Lower lobe of right lung (tissue), 2 donors: ENCODE results near the gene CKLF. TPM values are rescaled to one million over a fixed set of nuclear protein-coding genes. Genes with fewer than 3 reads are reported as not detected.
"Not testable (repeated sequence)": the region's sequence is repeated elsewhere in the genome, so short reads cannot be mapped to it uniquely, and the experiment has no call there.

Experiments used
- ATAC-seq, 2 donors: fragments of 200-7000 bp; cut with Tn5 transposase; one replicate each; pipeline ENCODE4 v1.9.1; 2020 to 2022; ENCODE audit warnings: mild to moderate bottlenecking in 2 of 2, moderate library complexity in 2 of 2
- DNase-seq: peaks from one replicate; pipeline ENCODE4 v3.0.0-alpha.2; 2020
- H3K27ac ChIP-seq: fragments of 200-600 bp; one replicate; pipeline ENCODE4 v1.8.0; 2022
- H3K27me3 ChIP-seq: fragments of 200-600 bp; one replicate; pipeline ENCODE4 v1.8.0; 2022; ENCODE audit warnings: low read depth
- H3K36me3 ChIP-seq: fragments of 200-600 bp; one replicate; pipeline ENCODE4 v1.8.0; 2022; ENCODE audit warnings: mild to moderate bottlenecking
- H3K4me1 ChIP-seq: fragments of 200-600 bp; one replicate; pipeline ENCODE4 v1.8.0; 2022
- H3K4me3 ChIP-seq: fragments of 200-600 bp; one replicate; pipeline ENCODE4 v1.8.0; 2022; ENCODE audit warnings: mild to moderate bottlenecking
- H3K9me3 ChIP-seq: fragments of 200-600 bp; one replicate; pipeline ENCODE4 v1.8.0; 2022
- CTCF ChIP-seq: fragments of 200-600 bp; IDR thresholded peaks from one replicate; pipeline ENCODE4 v1.8.0; 2022; ENCODE audit warnings: antibody characterized with exemption, mild to moderate bottlenecking
- intact Hi-C: fragments of 100-400 bp; cut with DNase I; formaldehyde crosslinking; loops from one replicate; pipeline ENCODE4 v1.11.0; 2022
- total RNA-seq: library from RNA; stranded (reverse); fragmentation: NEBNext Ultra II Directional; extraction: Animal tissue kit (Norgen Biotek cat#: 25700); gene quantifications from one replicate; pipeline ENCODE4 v1.2.1, GENCODE V29; 2021
- donor health status: DM: no; HTN: yes; CAD: no; lungs with severe emphysema.

The CKLF gene
- total RNA-seq, 1 donor from 2014 or later: 64.9 TPM

- ATAC-seq (no peak), DNase-seq (no peak)
- TF ChIP-seq CTCF: no peak
- no peak overlapping the region for H3K4me3 ChIP-seq
- no peaks in the 10 kb centered on the region for H3K27me3 ChIP-seq
- peaks cover 74% of the 10 kb centered on the region for H3K36me3 ChIP-seq
- no peaks in the 10 kb centered on the region for H3K9me3 ChIP-seq
- intact Hi-C loops: no loop called here
- H3K4me1 ChIP-seq: peaks cover 10% of the 10 kb centered on the region
- no peak overlapping the region for H3K27ac ChIP-seq
Observed at GRCh38 chr16:66561381-66562080, 9.2 kb downstream of the CKLF start.

GRCh38 chr16:66562409-66562808, 10.0 kb downstream of the CKLF start:
- H3K4me1 ChIP-seq: peaks cover 6% of the 10 kb centered on the region
- intact Hi-C loops: no loop called here
- peaks cover 75% of the 10 kb centered on the region for H3K36me3 ChIP-seq
- no peak overlapping the region for H3K27ac ChIP-seq
- no peaks in the 10 kb centered on the region for H3K9me3 ChIP-seq
- H3K4me3 ChIP-seq: no peak overlapping the region
- no peaks in the 10 kb centered on the region for H3K27me3 ChIP-seq
- no peak for ATAC-seq
- no peak for DNase-seq
- TF ChIP-seq CTCF: no peak

DNA sequence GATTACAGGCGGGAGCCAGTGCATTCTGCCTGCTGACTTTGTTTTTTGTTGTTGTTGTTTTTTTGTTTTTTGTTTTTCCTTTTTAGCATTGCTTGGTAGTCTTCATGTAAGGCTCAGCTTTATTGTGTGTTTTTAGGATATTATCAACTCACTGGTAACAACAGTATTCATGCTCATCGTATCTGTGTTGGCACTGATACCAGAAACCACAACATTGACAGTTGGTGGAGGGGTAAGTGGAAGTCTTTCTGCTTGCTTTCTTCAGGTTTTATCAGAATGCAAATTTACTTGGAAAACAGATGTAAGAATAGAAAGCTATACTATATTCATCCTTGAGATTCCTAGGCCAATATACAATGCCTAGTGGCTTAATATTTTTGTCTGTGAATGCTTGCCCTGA, 10.6 kb downstream of the CKLF start:
- DNase-seq: no peak
- Histone ChIP-seq H3K27me3 (no peaks in the 10 kb centered on the region), H3K9me3 (no peaks in the 10 kb centered on the region), H3K36me3 (peaks cover 69% of the 10 kb centered on the region), H3K27ac (no peak overlapping the region), H3K4me3 (no peak overlapping the region), H3K4me1 (peaks cover 6% of the 10 kb centered on the region)
- no peak for TF ChIP-seq CTCF
- intact Hi-C loops: no loop called here
- ATAC-seq: no peak

- Histone ChIP-seq H3K27me3 (no peaks in the 10 kb centered on the region), H3K9me3 (no peaks in the 10 kb centered on the region), H3K36me3 (peaks cover 61% of the 10 kb centered on the region), H3K4me1 (peaks cover 6% of the 10 kb centered on the region), H3K4me3 (no peak overlapping the region), H3K27ac (no peak overlapping the region)
- TF ChIP-seq CTCF: no peak
- DNase-seq: no peak
- no peak for ATAC-seq
- intact Hi-C loops: no loop called here
Observed at GRCh38 chr16:66563574-66564334, 11.4 kb downstream of the CKLF start.

DNA sequence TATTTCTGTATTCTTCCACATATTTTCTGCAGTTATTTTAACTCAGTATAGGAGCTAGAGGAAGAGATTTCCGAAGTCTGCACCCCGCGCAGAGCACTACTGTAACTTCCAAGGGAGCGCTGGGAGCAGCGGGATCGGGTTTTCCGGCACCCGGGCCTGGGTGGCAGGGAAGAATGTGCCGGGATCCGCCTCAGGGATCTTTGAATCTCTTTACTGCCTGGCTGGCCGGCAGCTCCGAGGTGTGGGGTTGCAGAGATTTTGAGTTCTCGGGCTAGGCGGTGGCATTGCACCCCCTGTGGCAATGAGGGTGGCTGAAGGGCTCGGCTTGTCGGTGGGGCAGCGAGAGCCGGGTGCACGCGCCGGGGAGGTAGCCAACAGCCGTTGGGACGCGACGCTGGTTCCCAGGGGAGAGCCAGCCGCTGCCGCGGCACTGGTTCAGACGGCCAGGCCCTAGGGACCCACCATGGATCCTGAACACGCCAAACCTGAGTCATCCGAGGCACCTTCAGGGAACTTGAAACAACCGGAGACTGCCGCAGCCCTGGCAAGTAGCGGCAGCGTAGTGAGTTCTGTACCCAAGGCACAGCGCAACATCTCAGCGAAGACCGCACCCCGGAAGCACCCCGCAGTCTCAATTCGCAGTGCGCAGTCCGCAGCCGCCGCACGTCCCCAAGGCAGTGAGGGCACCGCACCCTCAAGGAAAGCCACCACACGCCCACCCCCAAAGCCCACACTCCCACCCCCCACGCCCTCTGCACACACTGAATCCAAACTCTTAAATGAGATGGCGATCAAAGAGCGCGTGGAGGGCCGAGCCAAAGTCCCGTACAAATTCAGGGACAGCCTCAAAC, 13.9 kb downstream of the CKLF start, which contains the start of gene CMTM1:
Gene CMTM1 (plus strand): TSS at position 389 of the 851 bp plus-strand sequence. CDS start 75 bp downstream, at position 464.
- Histone ChIP-seq H3K4me1 (peaks cover 6% of the 10 kb centered on the region), H3K36me3 (peaks cover 45% of the 10 kb centered on the region), H3K27me3 (no peaks in the 10 kb centered on the region), H3K9me3 (no peaks in the 10 kb centered on the region), H3K4me3 (no peak within 1 kb of the TSS), H3K27ac (no peak within 1 kb of the TSS)
- TF ChIP-seq CTCF: no peak
- intact Hi-C loops: no loop called here
- no peak for DNase-seq
- peak in 1 of 2 donors; percentile 9 for ATAC-seq

DNA sequence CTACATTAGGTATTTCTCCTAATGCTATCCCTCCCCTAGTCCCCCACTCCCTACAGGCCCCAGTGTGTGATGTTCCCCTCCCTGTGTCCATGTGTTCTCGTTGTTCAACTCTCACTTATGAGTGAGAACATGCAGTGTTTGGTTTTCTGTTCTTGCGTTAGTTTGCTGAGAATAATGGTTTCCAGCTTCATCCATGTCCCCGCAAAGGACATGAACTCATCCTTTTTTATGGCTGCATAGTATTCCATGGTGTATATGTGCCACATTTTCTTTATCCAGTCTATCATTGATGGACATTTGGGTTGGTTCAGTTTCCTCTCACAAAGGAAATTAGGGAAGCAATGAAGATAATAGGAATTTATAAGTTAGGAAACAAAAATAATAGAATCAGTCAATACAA, 14.9 kb downstream of the CKLF start:
- not testable (repeated sequence) for H3K9me3 ChIP-seq

More for the DNA sequence above, 14.9 kb downstream of the CKLF start:
- H3K4me3 ChIP-seq, H3K4me1 ChIP-seq, DNase-seq, H3K27me3 ChIP-seq, H3K27ac ChIP-seq, intact Hi-C loops, ATAC-seq: not testable (repeated sequence)
- peaks cover 45% of the 10 kb centered on the region for H3K36me3 ChIP-seq
